Upper lobe of left lung (tissue), 4 donors: ENCODE results near the gene RPUSD3.

Experiments used
- CTCF ChIP-seq, 6 experiments: fragments of 450-650 bp in 4 of 6; fragments of 200-600 bp in 2 of 6; sonication (generic) in 2 of 6; IDR thresholded peaks; one replicate each; pipeline ENCODE4 v1.5.1; 2016 to 2019; ENCODE audit warnings: antibody characterized with exemption in 6 of 6
- EP300 ChIP-seq, 4 donors: sonication (generic); formaldehyde crosslinking; IDR thresholded peaks; one replicate each; pipeline ENCODE4 v1.5.1; 2017; ENCODE audit warnings: antibody characterized with exemption in 4 of 4, control low read depth in 2 of 4
- POLR2AphosphoS5 ChIP-seq, 2 donors: sonication (generic); formaldehyde crosslinking; IDR thresholded peaks; one replicate each; pipeline ENCODE4 v1.5.1; 2017; ENCODE audit warnings: antibody characterized with exemption in 2 of 2

- TF ChIP-seq CTCF (IDR thresholded peaks at IDR 0.05) (no peak), POLR2AphosphoS5 (IDR thresholded peaks at IDR 0.05) (no peak), EP300 (IDR thresholded peaks at IDR 0.05) (no peak)
Observed at GRCh38 chr3:9846931-9847488, 3.2 kb upstream of the RPUSD3 start.
